MM.1S (cell line): Measurements from ENCODE around the gene BACE2.
"Not testable (repeated sequence)": the region's sequence is repeated elsewhere in the genome, so short reads cannot be mapped to it uniquely, and the experiment has no call there.

ENCODE experiments used
- DNase-seq: peaks from one replicate; pipeline ENCODE4 v3.0.0-alpha.2; 2015
- H2AFZ ChIP-seq: fragments of 300-600 bp; sonication (generic); 2 replicates; pipeline ENCODE4 v1.6.0; 2016; ENCODE audit warnings: antibody characterized with exemption, low read length
- H3F3A ChIP-seq: fragments of 300-600 bp; sonication (generic); 2 replicates; pipeline ENCODE4 v1.6.1; 2016; ENCODE audit warnings: mild to moderate bottlenecking, antibody characterized with exemption, low read length, moderate library complexity, mixed read lengths; ENCODE audit not compliant: insufficient read depth
- H3K27ac ChIP-seq: fragments of 300-600 bp; sonication (generic); 2 replicates; pipeline ENCODE4 v1.5.1; 2016; ENCODE audit warnings: mild to moderate bottlenecking, low read length
- H3K27me3 ChIP-seq: fragments of 300-600 bp; sonication (generic); replicated peaks from 2 replicates; pipeline ENCODE4 v1.6.0; 2016; ENCODE audit warnings: low read length; ENCODE audit not compliant: insufficient read depth
- H3K36me3 ChIP-seq: fragments of 300-600 bp; sonication (generic); replicated peaks from 2 replicates; pipeline ENCODE4 v1.6.1; 2016; ENCODE audit warnings: mild to moderate bottlenecking, low read length, mixed read lengths; ENCODE audit not compliant: insufficient read depth
- H3K4me1 ChIP-seq: fragments of 300-600 bp; sonication (generic); 2 replicates; pipeline ENCODE4 v1.6.1; 2016; ENCODE audit warnings: low read length, mixed read lengths
- H3K4me2 ChIP-seq: fragments of 300-600 bp; sonication (generic); 2 replicates; pipeline ENCODE4 v1.6.0; 2016; ENCODE audit warnings: low read depth, low read length
- H3K4me3 ChIP-seq: fragments of 300-600 bp; sonication (generic); 2 replicates; pipeline ENCODE4 v1.5.1; 2016; ENCODE audit warnings: low read length, mixed read lengths
- H3K79me2 ChIP-seq: fragments of 300-600 bp; sonication (generic); 2 replicates; pipeline ENCODE4 v1.6.1; 2016; ENCODE audit warnings: mixed run types, low read length, mixed read lengths
- H3K9ac ChIP-seq: fragments of 300-600 bp; sonication (generic); 2 replicates; pipeline ENCODE4 v1.6.1; 2016; ENCODE audit warnings: low read length, mixed read lengths
- H3K9me2 ChIP-seq: fragments of 300-600 bp; sonication (generic); replicated peaks from 2 replicates; pipeline ENCODE4 v1.6.1; 2016; ENCODE audit warnings: mild to moderate bottlenecking, low read length, mixed read lengths; ENCODE audit not compliant: insufficient read depth
- H3K9me3 ChIP-seq: fragments of 300-600 bp; sonication (generic); replicated peaks from 2 replicates; pipeline ENCODE4 v1.6.1; 2016; ENCODE audit warnings: mild to moderate bottlenecking, low read length, mixed read lengths; ENCODE audit not compliant: insufficient read depth
- H4K20me1 ChIP-seq: fragments of 300-600 bp; sonication (generic); 2 replicates; pipeline ENCODE4 v1.6.1; 2016; ENCODE audit warnings: mild to moderate bottlenecking, low read length, moderate library complexity, mixed read lengths; ENCODE audit not compliant: insufficient read depth
- EZH2 ChIP-seq: fragments of 300-600 bp; sonication (generic); optimal IDR thresholded peaks from 2 replicates; pipeline ENCODE3; 2017; ENCODE audit warnings: low read depth, mild to moderate bottlenecking, antibody characterized with exemption, low read length, mixed read lengths
- EZH2phosphoT487 ChIP-seq: fragments of 300-600 bp; sonication (generic); IDR thresholded peaks from 2 replicates; pipeline ENCODE4 v1.6.1; 2018; ENCODE audit warnings: antibody characterized with exemption, low read length
- TF ChIP-seq, protein P1 (sequence below): fragments of 300-600 bp; sonication (generic); IDR thresholded peaks from 2 replicates; pipeline ENCODE4 v1.5.1; 2016; ENCODE audit warnings: antibody characterized with exemption, low read length, mixed read lengths

The BACE2 gene

GRCh38 chr21:41255190-41255589 lies 87.2 kb downstream of the BACE2 start:
- Histone ChIP-seq H3K27me3 (0 out of 2 replicates have a peak, but pooled peaks cover 4% of the 10 kb centered on the region), H3K9ac (no peak overlapping the region), H3K27ac (no peak overlapping the region), H3K4me2 (no peak overlapping the region), H3K9me2 (no peaks in the 10 kb centered on the region), H3K36me3 (no peaks in the 10 kb centered on the region), H2AFZ (no peak overlapping the region), H4K20me1 (no peaks in the 10 kb centered on the region), H3K4me1 (no peaks in the 10 kb centered on the region), H3F3A (no peaks in the 10 kb centered on the region), H3K9me3 (no peaks in the 10 kb centered on the region), H3K79me2 (no peaks in the 10 kb centered on the region), H3K4me3 (no peak overlapping the region)
- TF ChIP-seq EZH2phosphoT487 (no peak), EZH2 (no peak)
- TF ChIP-seq, protein P1, sequence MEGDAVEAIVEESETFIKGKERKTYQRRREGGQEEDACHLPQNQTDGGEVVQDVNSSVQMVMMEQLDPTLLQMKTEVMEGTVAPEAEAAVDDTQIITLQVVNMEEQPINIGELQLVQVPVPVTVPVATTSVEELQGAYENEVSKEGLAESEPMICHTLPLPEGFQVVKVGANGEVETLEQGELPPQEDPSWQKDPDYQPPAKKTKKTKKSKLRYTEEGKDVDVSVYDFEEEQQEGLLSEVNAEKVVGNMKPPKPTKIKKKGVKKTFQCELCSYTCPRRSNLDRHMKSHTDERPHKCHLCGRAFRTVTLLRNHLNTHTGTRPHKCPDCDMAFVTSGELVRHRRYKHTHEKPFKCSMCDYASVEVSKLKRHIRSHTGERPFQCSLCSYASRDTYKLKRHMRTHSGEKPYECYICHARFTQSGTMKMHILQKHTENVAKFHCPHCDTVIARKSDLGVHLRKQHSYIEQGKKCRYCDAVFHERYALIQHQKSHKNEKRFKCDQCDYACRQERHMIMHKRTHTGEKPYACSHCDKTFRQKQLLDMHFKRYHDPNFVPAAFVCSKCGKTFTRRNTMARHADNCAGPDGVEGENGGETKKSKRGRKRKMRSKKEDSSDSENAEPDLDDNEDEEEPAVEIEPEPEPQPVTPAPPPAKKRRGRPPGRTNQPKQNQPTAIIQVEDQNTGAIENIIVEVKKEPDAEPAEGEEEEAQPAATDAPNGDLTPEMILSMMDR, result no peak
- DNase-seq, result no peak

DNA sequence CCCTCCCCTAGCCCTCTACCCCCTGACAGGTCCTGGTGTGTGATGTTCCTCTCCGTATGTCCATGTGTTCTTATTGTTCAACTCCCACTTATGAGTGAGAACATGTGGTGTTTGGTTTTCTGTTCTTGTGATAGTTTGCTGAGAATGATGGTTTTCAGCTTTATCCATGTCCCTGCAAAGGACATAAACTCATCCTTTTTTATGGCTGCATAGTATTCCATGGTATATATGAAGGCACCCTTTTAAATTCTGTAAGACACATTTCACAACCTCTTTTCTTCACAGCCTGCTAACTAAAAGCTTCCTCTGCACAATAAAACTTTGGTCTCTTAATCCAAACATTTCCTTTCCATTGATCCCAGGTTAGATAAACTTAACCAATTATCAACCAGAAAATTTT lies 88.3 kb downstream of the BACE2 start:
- not testable (repeated sequence) for H3K27ac ChIP-seq, H3K4me3 ChIP-seq, H3F3A ChIP-seq, H3K9ac ChIP-seq, DNase-seq, H3K36me3 ChIP-seq, H3K9me3 ChIP-seq, H2AFZ ChIP-seq, H3K4me2 ChIP-seq, H4K20me1 ChIP-seq, H3K9me2 ChIP-seq, H3K27me3 ChIP-seq, H3K4me1 ChIP-seq, H3K79me2 ChIP-seq

- Histone ChIP-seq H3K9me3 (no peaks in the 10 kb centered on the region), H2AFZ (no peak overlapping the region), H3K9me2 (no peaks in the 10 kb centered on the region), H3K4me2 (no peak overlapping the region), H3K4me1 (no peaks in the 10 kb centered on the region), H3K27me3 (0 out of 2 replicates have a peak, but pooled peaks cover 4% of the 10 kb centered on the region), H3K36me3 (no peaks in the 10 kb centered on the region), H3K79me2 (no peaks in the 10 kb centered on the region), H3F3A (no peaks in the 10 kb centered on the region), H3K9ac (no peak overlapping the region), H3K4me3 (no peak overlapping the region), H3K27ac (no peak overlapping the region), H4K20me1 (no peaks in the 10 kb centered on the region)
- TF ChIP-seq EZH2 (no peak), EZH2phosphoT487 (no peak)
- TF ChIP-seq, protein P1, result no peak
- DNase-seq, result no peak
Measured at GRCh38 chr21:41256771-41257702, 89.1 kb downstream of the BACE2 start.

DNA sequence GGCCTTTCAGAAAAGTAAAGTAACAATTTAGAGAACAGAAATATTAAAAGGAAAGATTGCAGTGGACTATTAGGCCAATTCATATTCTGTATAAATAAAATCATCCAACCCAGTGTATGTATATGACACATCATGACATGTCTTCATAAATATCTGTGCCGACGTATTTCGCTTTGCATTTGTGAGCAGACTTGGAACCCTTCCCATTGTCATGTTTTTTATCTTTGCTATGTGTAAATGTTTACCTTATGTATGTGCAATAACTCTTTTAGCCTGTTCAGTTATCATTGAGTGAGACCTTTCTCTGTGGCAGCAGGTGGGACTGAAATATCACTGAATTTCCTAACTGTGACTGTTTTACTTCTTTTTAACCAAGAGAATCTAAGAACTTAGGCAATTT lies 90.7 kb downstream of the BACE2 start:
- H3K9ac ChIP-seq, result no peak overlapping the region
- no peaks in the 10 kb centered on the region for H3K36me3 ChIP-seq
- no peaks in the 10 kb centered on the region for H3K9me3 ChIP-seq
- H3F3A ChIP-seq, result no peaks in the 10 kb centered on the region
- no peak overlapping the region for H3K27ac ChIP-seq
- DNase-seq, result no peak
- H3K4me2 ChIP-seq, result no peak overlapping the region
- H3K4me1 ChIP-seq, result no peaks in the 10 kb centered on the region
- no peak overlapping the region for H3K4me3 ChIP-seq
- no peak for TF ChIP-seq EZH2
- TF ChIP-seq, protein P1, result no peak
- TF ChIP-seq EZH2phosphoT487, result no peak
- no peaks in the 10 kb centered on the region for H3K79me2 ChIP-seq
- H4K20me1 ChIP-seq, result no peaks in the 10 kb centered on the region
- 0 out of 2 replicates have a peak, but pooled peaks cover 4% of the 10 kb centered on the region for H3K27me3 ChIP-seq
- H3K9me2 ChIP-seq, result no peaks in the 10 kb centered on the region
- no peak overlapping the region for H2AFZ ChIP-seq
